H9 (cell line): Measurements from ENCODE around the gene TAF5L. TPM values are rescaled to one million over a fixed set of nuclear protein-coding genes. Genes with fewer than 3 reads are reported as not detected.

Experiments
- DNase-seq: peaks from one replicate; pipeline ENCODE4 v3.0.0-alpha.2; 2017
- H2AFZ ChIP-seq: one replicate; pipeline ENCODE4 v1.6.1; 2013; ENCODE audit warnings: mild to moderate bottlenecking, low read length, control low read depth, moderate library complexity
- H2AK5ac ChIP-seq: 2 replicates; pipeline ENCODE4 v1.6.1; 2013; ENCODE audit warnings: low read length, control low read depth, mixed read lengths; ENCODE audit not compliant: insufficient read length
- H2BK120ac ChIP-seq: one replicate; pipeline ENCODE4 v1.6.1; 2013; ENCODE audit warnings: low read depth, mild to moderate bottlenecking, low read length, control low read depth, inconsistent platforms; ENCODE audit not compliant: poor library complexity, severe bottlenecking
- H2BK12ac ChIP-seq: 2 replicates; pipeline ENCODE4 v1.6.1; 2013; ENCODE audit warnings: low read length, control low read depth, mixed read lengths, low read depth; ENCODE audit not compliant: insufficient read length
- H2BK15ac ChIP-seq: 2 replicates; pipeline ENCODE4 v1.6.1; 2013; ENCODE audit warnings: low read depth, low read length, control low read depth
- H2BK20ac ChIP-seq: one replicate; pipeline ENCODE4 v1.6.1; 2013; ENCODE audit warnings: low read depth, mild to moderate bottlenecking, low read length, control low read depth, inconsistent platforms; ENCODE audit not compliant: poor library complexity, severe bottlenecking
- H2BK5ac ChIP-seq: 2 replicates; pipeline ENCODE4 v1.6.1; 2013; ENCODE audit warnings: low read length, control low read depth, mixed read lengths; ENCODE audit not compliant: insufficient read length
- H3K14ac ChIP-seq: 2 replicates; pipeline ENCODE4 v1.6.1; 2013; ENCODE audit warnings: low read length, control low read depth; ENCODE audit not compliant: insufficient read depth
- H3K18ac ChIP-seq: 2 replicates; pipeline ENCODE4 v1.6.1; 2013; ENCODE audit warnings: low read depth, mild to moderate bottlenecking, mixed read lengths, low read length, control low read depth; ENCODE audit not compliant: insufficient read length
- H3K23ac ChIP-seq: 2 replicates; pipeline ENCODE4 v1.6.1; 2013; ENCODE audit warnings: low read length, control low read depth, mixed read lengths, low read depth; ENCODE audit not compliant: insufficient read length
- H3K23me2 ChIP-seq: 2 replicates; pipeline ENCODE4 v1.6.1; 2013; ENCODE audit warnings: low read depth, mild to moderate bottlenecking, mixed read lengths, low read length, control low read depth; ENCODE audit not compliant: insufficient read length, poor library complexity, severe bottlenecking
- H3K27ac ChIP-seq: 2 replicates; pipeline ENCODE4 v1.5.1; 2013; ENCODE audit warnings: low read length, control low read depth, mixed read lengths, low read depth; ENCODE audit not compliant: insufficient read length
- H3K27me3 ChIP-seq: 2 replicates; pipeline ENCODE4 v1.6.1; 2013; ENCODE audit warnings: low read length, control low read depth, inconsistent platforms; ENCODE audit not compliant: insufficient read depth
- H3K4ac ChIP-seq: 2 replicates; pipeline ENCODE4 v1.6.1; 2013; ENCODE audit warnings: low read depth, mild to moderate bottlenecking, control low read depth, inconsistent platforms, low read length, moderate library complexity
- H3K4me1 ChIP-seq: 2 replicates; pipeline ENCODE4 v1.6.1; 2013; ENCODE audit warnings: low read length, control low read depth, inconsistent platforms; ENCODE audit not compliant: insufficient read depth
- H3K4me2 ChIP-seq: 2 replicates; pipeline ENCODE4 v1.6.1; 2013; ENCODE audit warnings: low read length, control low read depth, mixed read lengths; ENCODE audit not compliant: insufficient read length, insufficient read depth
- H3K56ac ChIP-seq: 2 replicates; pipeline ENCODE4 v1.6.1; 2013; ENCODE audit warnings: low read depth, mild to moderate bottlenecking, mixed read lengths, low read length, control low read depth; ENCODE audit not compliant: insufficient read length
- H3K79me1 ChIP-seq: 2 replicates; pipeline ENCODE4 v1.6.1; 2013; ENCODE audit warnings: low read depth, mild to moderate bottlenecking, moderate library complexity, low read length, control low read depth, inconsistent platforms; ENCODE audit not compliant: insufficient read depth, poor library complexity, severe bottlenecking
- H3K79me2 ChIP-seq: 2 replicates; pipeline ENCODE4 v1.6.1; 2013; ENCODE audit warnings: low read length, control low read depth, inconsistent platforms; ENCODE audit not compliant: insufficient read depth
- H3K9ac ChIP-seq: 2 replicates; pipeline ENCODE4 v1.6.1; 2013; ENCODE audit warnings: low read length, control low read depth, mixed read lengths; ENCODE audit not compliant: insufficient read length; ENCODE audit errors: extremely low read depth
- H3K9me3 ChIP-seq: one replicate; pipeline ENCODE4 v1.6.1; 2013; ENCODE audit warnings: low read depth, low read length, inconsistent platforms; ENCODE audit not compliant: control insufficient read depth
- H3T11ph ChIP-seq: one replicate; pipeline ENCODE4 v1.6.1; 2013; ENCODE audit warnings: mild to moderate bottlenecking, low read length, control low read depth, inconsistent platforms
- H4K20me1 ChIP-seq: one replicate; pipeline ENCODE4 v1.6.1; 2013; ENCODE audit not compliant: control insufficient read depth, insufficient read length, insufficient read depth
- H4K5ac ChIP-seq: 2 replicates; pipeline ENCODE4 v1.6.1; 2013; ENCODE audit warnings: low read depth, mild to moderate bottlenecking, mixed read lengths, low read length, control low read depth; ENCODE audit not compliant: insufficient read length
- H4K8ac ChIP-seq: replicated peaks from 2 replicates; pipeline ENCODE4 v1.6.1; 2013; ENCODE audit warnings: low read length, control low read depth, mixed read lengths, low read depth; ENCODE audit not compliant: insufficient read length
- H4K91ac ChIP-seq: 2 replicates; pipeline ENCODE4 v1.6.1; 2013; ENCODE audit warnings: low read depth, mild to moderate bottlenecking, moderate library complexity, mixed read lengths, low read length, control low read depth; ENCODE audit not compliant: insufficient read length
- H3K27ac Mint-ChIP-seq, 3 experiments: 2 replicates in 2 of 3; 3 replicates in 1 of 3; pipeline ENCODE4 v1.8.0; 2020 to 2021; ENCODE audit warnings: mixed read lengths in 3 of 3, mild to moderate bottlenecking in 1 of 3, moderate library complexity in 1 of 3
- H3K27me3 Mint-ChIP-seq: 2 replicates; pipeline ENCODE4 v1.8.0; 2021; ENCODE audit warnings: low read depth, mild to moderate bottlenecking, moderate library complexity, mixed read lengths
- H3K36me3 Mint-ChIP-seq, 3 experiments: 2 replicates in 2 of 3; 3 replicates in 1 of 3; pipeline ENCODE4 v1.8.0; 2020 to 2021; ENCODE audit warnings: low read depth in 3 of 3, mixed read lengths in 3 of 3; ENCODE audit not compliant: insufficient read depth in 1 of 3
- H3K4me1 Mint-ChIP-seq, 2 experiments: 2 replicates each; pipeline ENCODE4 v1.8.0; 2020; ENCODE audit warnings: mixed read lengths in 2 of 2
- H3K4me3 Mint-ChIP-seq, 2 experiments: 2 replicates in 1 of 2; 3 replicates in 1 of 2; pipeline ENCODE4 v1.8.0; 2020 to 2021; ENCODE audit warnings: mild to moderate bottlenecking in 2 of 2, mixed read lengths in 2 of 2, moderate library complexity in 1 of 2
- H3K9me3 Mint-ChIP-seq, 2 experiments: 2 replicates in 1 of 2; 3 replicates in 1 of 2; pipeline ENCODE4 v1.8.0; 2020; ENCODE audit warnings: mild to moderate bottlenecking in 2 of 2, mixed read lengths in 2 of 2, moderate library complexity in 1 of 2
- CTCF ChIP-seq: fragments of 200-600 bp; sonication (generic); conservative IDR thresholded peaks from 3 replicates; pipeline ENCODE4 v1.8.0; 2021; ENCODE audit warnings: antibody characterized with exemption, mild to moderate bottlenecking
- WGBS: extraction: QIAGEN DNeasy Blood & Tissue Kit; methylation state at CpG from one replicate; pipeline ENCODE4 v1.1.7; 2013; ENCODE audit warnings: missing lambda C conversion rate, low lambda C conversion rate, mixed read lengths; ENCODE audit not compliant: insufficient read length; ENCODE audit errors: extremely low coverage; 5-methylcytosine and 5-hydroxymethylcytosine counted together
- total RNA-seq: library from RNA; stranded (reverse); gene quantifications from 2 replicates; pipeline ENCODE4 v1.2.1, GENCODE V29; 2021

Gene TAF5L
- total RNA-seq, 1 experiment from 2014 or later: 30.3 TPM

- Histone ChIP-seq H3K14ac (no peak overlapping the region), H2BK5ac (no peak overlapping the region), H3T11ph (no peak overlapping the region), H4K8ac (no peak overlapping the region), H3K9ac (no peak overlapping the region), H3K4me1 (no peaks in the 10 kb centered on the region), H3K79me2 (no peaks in the 10 kb centered on the region), H2BK120ac (no peak overlapping the region), H4K20me1 (no peaks in the 10 kb centered on the region), H4K91ac (no peak overlapping the region), H3K56ac (no peak overlapping the region), H3K4ac (no peak overlapping the region), H3K27me3 (no peaks in the 10 kb centered on the region), H3K9me3 (no peaks in the 10 kb centered on the region), H3K27ac (no peak overlapping the region), H3K4me2 (no peak overlapping the region), H2BK15ac (no peak overlapping the region), H2AFZ (no peak overlapping the region), H3K79me1 (no peaks in the 10 kb centered on the region), H2AK5ac (no peak overlapping the region), H2BK20ac (no peak overlapping the region), H3K18ac (no peak overlapping the region), H2BK12ac (no peak overlapping the region), H4K5ac (no peak overlapping the region), H3K23me2 (no peaks in the 10 kb centered on the region), H3K23ac (no peak overlapping the region)
- no peak for DNase-seq
- Mint-ChIP-seq H3K4me3 (no peak overlapping the region), H3K27me3 (no peaks in the 10 kb centered on the region), H3K36me3 (peaks cover 3 to 33% (median 19%) of the 10 kb centered on the region in 3 experiments; a peak in 6 of 7 replicates), H3K4me1 (no peaks in the 10 kb centered on the region), H3K9me3 (no peaks in the 10 kb centered on the region), H3K27ac (peak overlapping the region in 1 of 3 experiments; percentile 34; a peak in 1 of 7 replicates)
- no peak for TF ChIP-seq CTCF
- no CpG with 5 or more reads among the region's 34 CpGs for WGBS
Observed at GRCh38 chr1:229594227-229595008, 31.5 kb downstream of the TAF5L start.
